ENCODE data around the gene TAS1R3.
A peak's percentile ranks its signal among the peaks of the same experiment; 100 is the strongest.

The TAS1R3 gene

DNA sequence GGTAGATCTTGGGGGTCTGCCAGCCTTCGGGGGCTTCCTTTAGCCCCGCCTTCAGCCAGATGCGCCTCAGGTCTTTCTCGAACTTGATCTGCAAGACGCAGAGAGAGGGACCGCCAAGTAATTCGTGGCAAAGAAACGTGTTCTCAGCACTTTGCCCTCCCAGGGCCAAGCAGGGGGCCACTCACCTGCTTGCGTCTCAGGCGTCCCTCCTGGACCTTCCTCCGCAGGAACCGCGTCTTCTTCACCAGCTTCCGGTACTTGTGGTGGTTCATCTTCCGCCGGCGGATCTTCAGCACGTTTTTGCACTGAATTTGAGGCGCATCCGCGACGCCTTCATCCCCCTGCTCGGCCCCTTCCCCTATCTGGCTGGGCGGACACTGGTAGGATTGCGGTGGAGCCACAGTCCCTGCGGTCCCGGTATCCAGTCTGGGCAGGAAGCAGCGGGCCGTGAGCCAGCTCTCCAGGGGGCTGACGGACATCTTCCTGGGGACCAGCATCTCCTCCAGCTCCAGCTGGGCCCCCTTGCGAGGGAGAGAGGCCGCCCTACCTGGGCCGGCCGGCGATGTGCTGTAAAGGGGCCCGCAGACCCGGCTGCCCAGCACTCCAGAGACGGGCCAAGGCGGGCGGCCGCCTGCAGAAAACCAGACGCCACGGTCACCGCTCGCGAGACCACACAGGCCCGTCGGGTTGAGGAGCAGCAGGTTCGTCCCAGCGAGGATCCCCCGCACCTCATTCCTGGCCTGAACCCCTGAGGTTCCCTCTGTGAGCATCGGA, 42.9 kb downstream of the TAS1R3 start:
- H3K27ac ChIP-seq (ENCODE audit: low read length, poor library complexity, severe bottlenecking): peak overlapping the region; percentile 22
- peak overlapping the region in 1 of 2 experiments; percentile 88 for H3K14ac ChIP-seq (ENCODE audit: low read length in 2 of 2)
- H2BK12ac ChIP-seq (ENCODE audit: low read length in 2 of 2): peak overlapping the region; percentile 30 to 40
- peak overlapping the region in 1 of 2 experiments; percentile 96 for H3K18ac ChIP-seq (ENCODE audit: low read depth in 1 of 2, low read length in 2 of 2)
- peak overlapping the region; percentile 94 for H3K9ac ChIP-seq (ENCODE audit: low read length)
- peak overlapping the region; percentile 93 for H4K91ac ChIP-seq (ENCODE audit: low read length)
- peak overlapping the region in 1 of 2 experiments; percentile 43 for H3K23ac ChIP-seq (ENCODE audit: low read length in 2 of 2)
- H2BK5ac ChIP-seq (ENCODE audit: low read depth, low read length, poor library complexity, severe bottlenecking): no peak overlapping the region
- H3K4me3 ChIP-seq (ENCODE audit: insufficient read depth in 1 of 2, low read depth in 1 of 2, low read length in 2 of 2): peak overlapping the region; percentile 92 to 93
- no peaks in the 10 kb centered on the region for H3K27me3 ChIP-seq (ENCODE audit: control insufficient read depth in 1 of 2, insufficient read depth in 1 of 2, low read length in 2 of 2)
- H2BK120ac ChIP-seq (ENCODE audit: low read depth, low read length): no peak overlapping the region
- 81% methylated on average over 46 of the region's 52 CpGs for WGBS
- H3K36me3 ChIP-seq (ENCODE audit: control insufficient read depth in 1 of 2, insufficient read depth in 2 of 2, low read depth in 1 of 2, low read length in 2 of 2): peaks cover 11 to 44% of the 10 kb centered on the region in 2 experiments
- peaks cover 35% of the 10 kb centered on the region for H3K4me1 ChIP-seq (ENCODE audit: control insufficient read depth, insufficient read depth, low read depth, low read length)
- H2AFZ ChIP-seq (ENCODE audit: low read depth, low read length): no peak overlapping the region
- H3K79me1 ChIP-seq (replicated peaks; ENCODE audit: low read length, poor library complexity, severe bottlenecking): peaks cover 18% of the 10 kb centered on the region
- H4K8ac ChIP-seq (ENCODE audit: low read length): peak overlapping the region; percentile 32
- no peaks in the 10 kb centered on the region for H3K9me3 ChIP-seq (ENCODE audit: control insufficient read depth, low read length)
- DNase-seq: no peak
- peak overlapping the region; percentile 92 for H3K4me2 ChIP-seq (ENCODE audit: low read length, poor library complexity, severe bottlenecking)
- peak overlapping the region; percentile 69 to 91 for H3K4ac ChIP-seq (ENCODE audit: low read depth in 1 of 2, low read length in 2 of 2)
- no peak overlapping the region for H2BK15ac ChIP-seq (ENCODE audit: low read depth, poor library complexity, severe bottlenecking)
- no peak overlapping the region for H2AK5ac ChIP-seq (ENCODE audit: low read length, severe bottlenecking)

DNA sequence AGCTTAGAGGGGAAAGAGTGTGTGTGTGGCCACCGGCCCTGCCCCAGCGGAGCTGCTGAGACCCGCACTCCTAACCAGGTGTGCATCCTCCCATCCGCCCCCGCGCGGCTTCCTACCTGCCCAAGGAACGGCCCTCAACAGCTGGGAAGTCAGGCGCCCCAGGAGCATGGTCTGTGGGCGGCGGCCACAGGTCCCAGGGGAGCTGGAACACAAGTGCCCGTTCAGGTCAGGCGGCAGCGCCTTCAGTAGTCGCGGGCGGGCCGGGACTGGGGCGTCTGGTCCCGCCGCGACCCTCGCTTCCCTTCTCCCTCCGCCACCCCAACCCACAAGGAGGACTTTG, 43.5 kb downstream of the TAS1R3 start:
- peak overlapping the region; percentile 19 for H2BK5ac ChIP-seq (ENCODE audit: low read depth, low read length, poor library complexity, severe bottlenecking)
- peak overlapping the region; percentile 94 for H3K9ac ChIP-seq (ENCODE audit: low read length)
- H3K23ac ChIP-seq (ENCODE audit: low read length in 2 of 2): peak overlapping the region in 1 of 2 experiments; percentile 43
- peak overlapping the region; percentile 22 for H3K27ac ChIP-seq (ENCODE audit: low read length, poor library complexity, severe bottlenecking)
- peaks cover 35% of the 10 kb centered on the region for H3K4me1 ChIP-seq (ENCODE audit: control insufficient read depth, insufficient read depth, low read depth, low read length)
- peak overlapping the region; percentile 93 for H4K91ac ChIP-seq (ENCODE audit: low read length)
- H3K18ac ChIP-seq (ENCODE audit: low read depth in 1 of 2, low read length in 2 of 2): peak overlapping the region; percentile 96
- peak overlapping the region; percentile 75 for H2AFZ ChIP-seq (ENCODE audit: low read depth, low read length)
- peak overlapping the region; percentile 96 for H4K8ac ChIP-seq (ENCODE audit: low read length)
- no peak overlapping the region for H2BK15ac ChIP-seq (ENCODE audit: low read depth, poor library complexity, severe bottlenecking)
- 2% methylated on average over 24 of the region's 24 CpGs for WGBS
- H3K9me3 ChIP-seq (ENCODE audit: control insufficient read depth, low read length): no peaks in the 10 kb centered on the region
- H3K4me2 ChIP-seq (ENCODE audit: low read length, poor library complexity, severe bottlenecking): peak overlapping the region; percentile 92
- peak; percentile 29 for DNase-seq
- H3K4ac ChIP-seq (ENCODE audit: low read depth in 1 of 2, low read length in 2 of 2): peak overlapping the region; percentile 69 to 91
- peaks cover 11 to 44% of the 10 kb centered on the region in 2 experiments for H3K36me3 ChIP-seq (ENCODE audit: control insufficient read depth in 1 of 2, insufficient read depth in 2 of 2, low read depth in 1 of 2, low read length in 2 of 2)
- peak overlapping the region in 1 of 2 experiments; percentile 40 for H2BK12ac ChIP-seq (ENCODE audit: low read length in 2 of 2)
- peaks cover 18% of the 10 kb centered on the region for H3K79me1 ChIP-seq (replicated peaks; ENCODE audit: low read length, poor library complexity, severe bottlenecking)
- no peak overlapping the region for H2AK5ac ChIP-seq (ENCODE audit: low read length, severe bottlenecking)
- no peaks in the 10 kb centered on the region for H3K27me3 ChIP-seq (ENCODE audit: control insufficient read depth in 1 of 2, insufficient read depth in 1 of 2, low read length in 2 of 2)
- peak overlapping the region; percentile 92 to 93 for H3K4me3 ChIP-seq (ENCODE audit: insufficient read depth in 1 of 2, low read depth in 1 of 2, low read length in 2 of 2)
- H2BK120ac ChIP-seq (ENCODE audit: low read depth, low read length): peak overlapping the region; percentile 43
- H3K14ac ChIP-seq (ENCODE audit: low read length in 2 of 2): peak overlapping the region; percentile 59 to 88

DNA sequence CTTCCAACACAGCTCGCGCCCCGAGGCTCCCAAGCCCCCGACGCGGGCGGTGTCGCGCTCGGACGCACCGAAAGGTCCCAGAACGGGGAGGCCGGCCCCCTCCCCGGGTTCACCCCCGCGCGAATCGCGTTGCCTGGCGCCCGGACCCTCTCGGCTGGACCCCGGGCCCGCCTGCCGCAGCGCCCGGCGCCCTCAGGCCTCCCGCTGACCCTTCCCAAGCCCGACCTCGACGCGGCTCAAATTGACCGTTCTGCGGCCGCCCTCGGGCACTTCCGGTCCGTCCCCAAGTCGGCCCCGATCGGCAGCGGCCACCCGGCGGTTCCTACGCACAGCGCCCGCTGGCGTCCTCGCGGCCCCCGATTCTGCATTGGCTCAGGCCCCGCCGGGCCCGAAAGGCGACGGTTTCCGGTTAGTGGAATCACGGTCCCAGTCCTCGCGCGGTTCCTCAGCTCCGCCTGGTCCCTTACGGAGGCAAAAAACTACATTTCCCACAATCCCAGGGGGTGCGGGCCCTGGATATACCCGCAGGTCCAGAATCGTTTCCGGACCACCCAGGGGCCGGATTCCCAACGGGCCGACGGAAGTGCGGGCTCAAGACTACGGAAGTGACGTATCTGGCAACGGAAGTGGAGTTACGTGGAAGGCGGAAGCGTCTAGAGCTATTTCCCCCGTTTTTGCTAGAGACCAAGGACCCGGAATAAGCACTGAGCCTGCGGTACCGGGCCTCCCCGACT, 44.0 kb downstream of the TAS1R3 start, which contains the start of gene AURKAIP1:
Gene AURKAIP1, minus strand, starts transcription at position 279 of the 734 bp plus-strand sequence. CDS start 451 bp downstream, outside the sequence.
- H2BK15ac ChIP-seq (ENCODE audit: low read depth, poor library complexity, severe bottlenecking): no peak within 1 kb of the TSS
- H2BK12ac ChIP-seq (ENCODE audit: low read length in 2 of 2): peak within 1 kb of the TSS in 1 of 2 experiments; percentile 40
- peak within 1 kb of the TSS; percentile 92 for H3K4me2 ChIP-seq (ENCODE audit: low read length, poor library complexity, severe bottlenecking)
- H3K9me3 ChIP-seq (ENCODE audit: control insufficient read depth, low read length): no peaks in the 10 kb centered on the region
- DNase-seq: peak; percentile 100
- peak within 1 kb of the TSS; percentile 75 for H2AFZ ChIP-seq (ENCODE audit: low read depth, low read length)
- H3K4ac ChIP-seq (ENCODE audit: low read depth in 1 of 2, low read length in 2 of 2): peak within 1 kb of the TSS; percentile 69 to 91
- peaks cover 18% of the 10 kb centered on the region for H3K79me1 ChIP-seq (replicated peaks; ENCODE audit: low read length, poor library complexity, severe bottlenecking)
- H3K18ac ChIP-seq (ENCODE audit: low read depth in 1 of 2, low read length in 2 of 2): peak within 1 kb of the TSS; percentile 96
- H2BK120ac ChIP-seq (ENCODE audit: low read depth, low read length): peak within 1 kb of the TSS; percentile 43
- peak within 1 kb of the TSS; percentile 93 for H4K91ac ChIP-seq (ENCODE audit: low read length)
- WGBS: under 1% methylated on average over 85 of the region's 85 CpGs
- H4K8ac ChIP-seq (ENCODE audit: low read length): peak within 1 kb of the TSS; percentile 96
- H3K14ac ChIP-seq (ENCODE audit: low read length in 2 of 2): peak within 1 kb of the TSS; percentile 59 to 88
- peak within 1 kb of the TSS in 1 of 2 experiments; percentile 43 for H3K23ac ChIP-seq (ENCODE audit: low read length in 2 of 2)
- H2AK5ac ChIP-seq (ENCODE audit: low read length, severe bottlenecking): peak within 1 kb of the TSS; percentile 47
- H3K4me1 ChIP-seq (ENCODE audit: control insufficient read depth, insufficient read depth, low read depth, low read length): peaks cover 35% of the 10 kb centered on the region
- H3K27ac ChIP-seq (ENCODE audit: low read length, poor library complexity, severe bottlenecking): peak within 1 kb of the TSS; percentile 70
- peaks cover 11 to 44% of the 10 kb centered on the region in 2 experiments for H3K36me3 ChIP-seq (ENCODE audit: control insufficient read depth in 1 of 2, insufficient read depth in 2 of 2, low read depth in 1 of 2, low read length in 2 of 2)
- H2BK5ac ChIP-seq (ENCODE audit: low read depth, low read length, poor library complexity, severe bottlenecking): peak within 1 kb of the TSS; percentile 19
- H3K4me3 ChIP-seq (ENCODE audit: insufficient read depth in 1 of 2, low read depth in 1 of 2, low read length in 2 of 2): peak within 1 kb of the TSS; percentile 92 to 93
- no peaks in the 10 kb centered on the region for H3K27me3 ChIP-seq (ENCODE audit: control insufficient read depth in 1 of 2, insufficient read depth in 1 of 2, low read length in 2 of 2)
- peak within 1 kb of the TSS; percentile 94 for H3K9ac ChIP-seq (ENCODE audit: low read length)

Measured in mesenchymal stem cell (in vitro differentiated cells and primary cell).